SKM-1 (cell line): ENCODE data around the gene GTF2F2.
"Not testable (repeated sequence)": the region's sequence is repeated elsewhere in the genome, so short reads cannot be mapped to it uniquely, and the experiment has no call there.

Experiments
- DNase-seq: peaks from one replicate; lab custom pipeline; 2025; ENCODE audit not compliant: unreplicated experiment; lab: John Stamatoyannopoulos, UW

GTF2F2 gene

GRCh38 chr13:45298550-45298949 lies 178.2 kb downstream of the GTF2F2 start:
- not testable (repeated sequence) for DNase-seq

- no peak for DNase-seq
Observed at GRCh38 chr13:45299194-45299593, 178.9 kb downstream of the GTF2F2 start.

- DNase-seq = no peak
Observed at GRCh38 chr13:45300190-45300985, 180.1 kb downstream of the GTF2F2 start.

GRCh38 chr13:45301263-45301662 lies 181.0 kb downstream of the GTF2F2 start:
- no peak for DNase-seq

- DNase-seq = no peak
Observed at GRCh38 chr13:45302507-45302906, 182.2 kb downstream of the GTF2F2 start.

- no peak for DNase-seq
Observed at GRCh38 chr13:45303026-45303425, 182.7 kb downstream of the GTF2F2 start.

GRCh38 chr13:45303866-45304265 lies 183.6 kb downstream of the GTF2F2 start:
- no peak for DNase-seq

- DNase-seq = no peak
Observed at GRCh38 chr13:45305079-45305478, 184.8 kb downstream of the GTF2F2 start.

- no peak for DNase-seq
Observed at GRCh38 chr13:45306966-45307365, 186.7 kb downstream of the GTF2F2 start.

GRCh38 chr13:45310341-45311131 lies 190.2 kb downstream of the GTF2F2 start:
- no peak for DNase-seq

- DNase-seq = no peak
Observed at GRCh38 chr13:45314822-45315221, 194.5 kb downstream of the GTF2F2 start.

- DNase-seq = no peak
Observed at GRCh38 chr13:45315520-45316167, 195.3 kb downstream of the GTF2F2 start.

GRCh38 chr13:45316338-45316737 lies 196.0 kb downstream of the GTF2F2 start:
- no peak for DNase-seq

- DNase-seq = no peak
Observed at GRCh38 chr13:45316996-45317395, 196.7 kb downstream of the GTF2F2 start.

- DNase-seq = peak; percentile 58
Observed at GRCh38 chr13:45320876-45321629, 200.7 kb downstream of the GTF2F2 start.

GRCh38 chr13:45325806-45326205 lies 205.5 kb downstream of the GTF2F2 start:
- DNase-seq = no peak

GRCh38 chr13:45327253-45327955 lies 207.1 kb downstream of the GTF2F2 start:
- DNase-seq = no peak

GRCh38 chr13:45328661-45329111 lies 208.4 kb downstream of the GTF2F2 start:
- no peak for DNase-seq

GRCh38 chr13:45331123-45331619 lies 210.9 kb downstream of the GTF2F2 start:
- no peak for DNase-seq

- DNase-seq = no peak
Observed at GRCh38 chr13:45331692-45332035, 211.4 kb downstream of the GTF2F2 start.
